GM15510 (cell line): ENCODE results near the gene RAB1A.

Experiments
- POLR2A ChIP-seq: IDR thresholded peaks from 3 replicates; pipeline ENCODE4 v1.6.1; 2011; ENCODE audit warnings: borderline replicate concordance; ENCODE audit not compliant: insufficient read length; ENCODE audit errors: extremely low read depth

The RAB1A gene

DNA sequence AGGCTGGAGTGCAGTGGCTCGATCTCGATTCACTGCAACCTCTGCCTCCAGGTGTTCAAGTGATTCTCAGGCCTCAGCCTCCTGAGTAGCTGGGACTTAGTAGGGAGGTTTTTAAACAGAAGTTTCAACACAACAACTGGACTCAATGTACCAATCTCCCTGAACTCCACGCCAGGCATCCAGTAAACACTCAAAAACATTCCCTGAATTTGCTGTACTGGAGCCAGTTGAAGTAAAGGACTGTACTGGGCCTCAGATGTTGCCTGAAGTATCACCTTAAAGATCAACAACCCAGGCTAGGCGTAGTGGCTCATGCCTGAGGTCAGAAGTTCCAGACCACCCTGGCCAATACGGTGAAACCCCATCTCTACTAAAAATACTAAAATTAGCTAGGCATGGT, 22.4 kb downstream of the RAB1A start:
- TF ChIP-seq POLR2A, result no peak

DNA sequence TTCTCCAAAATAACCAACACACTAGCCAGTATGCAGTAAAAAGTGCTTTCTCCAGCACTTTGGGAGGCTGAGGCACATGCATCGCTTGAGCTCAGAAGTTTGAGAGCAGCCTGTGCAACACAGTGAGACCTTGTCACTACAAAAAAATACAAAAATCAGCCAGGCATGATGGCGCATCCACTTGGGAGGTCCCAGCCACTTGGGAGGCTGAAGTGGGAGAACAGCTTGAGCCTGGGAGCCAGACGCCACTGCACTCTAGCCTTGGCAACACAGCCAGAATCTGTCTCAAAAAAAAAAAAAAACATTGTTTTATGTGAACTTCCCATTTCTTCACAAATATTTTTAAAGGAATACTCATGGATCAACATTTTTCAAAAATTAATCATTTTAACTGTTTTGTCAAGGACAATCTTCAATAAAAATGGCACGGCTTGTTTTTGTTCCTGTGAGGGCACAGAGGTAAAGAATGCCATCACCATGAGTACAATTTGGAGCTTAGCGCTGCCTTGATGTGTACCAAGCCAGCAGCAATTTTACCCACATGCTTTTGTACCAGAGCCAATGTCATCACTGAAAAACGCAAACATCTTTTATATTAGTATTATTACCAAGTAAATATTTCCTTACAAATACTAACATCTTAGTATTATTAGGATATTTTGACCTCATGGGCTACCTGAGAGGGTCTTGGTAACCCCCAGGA, 26.7 kb downstream of the RAB1A start:
- no peak for TF ChIP-seq POLR2A

DNA sequence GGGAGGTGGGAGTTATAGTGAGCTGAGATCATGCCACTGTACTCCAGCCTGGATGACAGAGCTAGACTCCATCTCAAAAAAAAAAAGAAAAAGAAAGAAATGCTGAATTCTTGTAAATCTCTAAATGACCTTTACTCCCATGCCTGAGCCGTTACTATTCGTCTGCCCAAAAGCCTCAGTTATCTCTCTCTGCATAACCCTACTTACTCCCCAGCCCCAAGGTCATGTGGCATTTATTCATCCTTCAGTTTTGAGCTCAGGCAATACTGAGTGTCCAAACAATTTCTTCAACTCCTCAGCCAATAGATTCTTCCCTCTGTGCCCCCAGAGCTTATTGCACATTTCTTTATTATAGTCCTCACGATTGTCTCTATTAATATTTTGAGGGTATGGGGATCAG, 28.8 kb downstream of the RAB1A start:
- no peak for TF ChIP-seq POLR2A

DNA sequence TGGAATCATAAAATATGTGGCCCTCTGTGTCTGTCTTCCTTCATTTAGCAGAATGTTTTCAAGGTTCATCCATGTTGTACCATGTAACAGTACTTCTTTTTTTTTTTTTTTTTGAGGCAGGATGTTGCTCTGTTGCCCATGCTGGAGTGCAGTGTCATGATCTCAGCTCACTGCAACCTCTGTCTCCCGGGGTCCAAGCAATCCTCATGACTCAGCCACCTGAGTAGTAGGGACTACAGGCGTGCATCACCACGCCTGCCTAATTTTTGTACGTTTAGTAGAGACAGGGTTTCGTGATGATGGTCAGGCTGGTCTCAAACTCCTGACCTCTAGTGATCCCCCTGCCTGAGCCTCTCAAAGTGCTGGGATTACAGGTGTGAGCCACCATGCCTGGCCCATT, 31.2 kb downstream of the RAB1A start:
- no peak for TF ChIP-seq POLR2A

DNA sequence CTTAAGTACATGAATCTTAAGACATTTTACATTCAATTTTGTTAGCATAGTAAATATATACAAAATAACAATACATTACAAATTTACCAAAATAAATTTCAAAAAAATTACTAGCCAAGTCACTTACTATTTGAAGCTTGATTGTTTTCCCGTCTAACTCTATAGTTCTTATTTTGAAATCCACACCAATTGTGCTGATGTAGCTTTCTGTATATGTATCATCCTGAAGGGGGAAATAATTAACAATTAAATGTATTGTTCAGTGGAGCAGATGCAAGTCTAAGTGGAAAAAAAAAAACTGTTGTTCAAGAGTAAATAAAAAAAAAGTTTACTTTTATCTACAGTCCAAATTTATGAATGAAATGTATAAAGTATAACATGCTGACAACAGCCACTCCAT, 32.1 kb downstream of the RAB1A start:
- no peak for TF ChIP-seq POLR2A

DNA sequence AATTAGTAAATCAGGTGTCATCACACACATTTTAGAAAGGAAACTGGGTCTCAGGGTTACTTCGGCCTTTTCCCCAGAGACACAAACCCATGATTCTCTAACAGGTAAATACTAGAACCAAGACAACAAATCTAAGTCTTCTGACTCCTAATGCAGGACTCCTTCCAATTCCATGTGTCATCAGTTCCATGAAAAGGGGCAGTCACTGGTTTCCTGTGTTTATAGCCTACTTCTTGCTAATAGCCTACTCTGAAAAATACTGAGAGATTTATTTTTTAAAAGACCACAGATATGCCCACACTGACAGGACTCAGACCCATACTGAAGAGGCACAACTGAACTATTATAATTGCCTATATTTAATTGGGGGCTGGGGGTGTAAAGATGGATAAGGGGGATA, 33.0 kb downstream of the RAB1A start:
- no peak for TF ChIP-seq POLR2A

DNA sequence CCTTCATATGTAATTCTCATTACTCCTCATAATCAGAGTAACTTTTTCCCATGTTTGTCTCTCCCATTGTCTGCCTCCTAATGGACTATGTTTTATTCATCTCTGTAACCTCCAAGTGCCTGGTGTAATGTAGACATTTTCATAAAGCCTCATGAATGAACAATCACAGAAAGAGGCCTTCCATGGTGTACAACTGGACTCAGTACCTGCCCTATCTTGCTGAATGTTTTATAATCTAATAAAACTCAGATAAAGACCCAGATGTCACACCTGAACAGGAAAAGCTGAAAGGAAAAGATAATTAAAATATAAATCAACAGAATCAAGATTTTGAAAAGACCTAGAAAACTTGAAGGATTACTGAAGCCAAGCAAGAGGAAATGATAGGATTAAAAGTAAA, 36.7 kb downstream of the RAB1A start:
- no peak for TF ChIP-seq POLR2A

DNA sequence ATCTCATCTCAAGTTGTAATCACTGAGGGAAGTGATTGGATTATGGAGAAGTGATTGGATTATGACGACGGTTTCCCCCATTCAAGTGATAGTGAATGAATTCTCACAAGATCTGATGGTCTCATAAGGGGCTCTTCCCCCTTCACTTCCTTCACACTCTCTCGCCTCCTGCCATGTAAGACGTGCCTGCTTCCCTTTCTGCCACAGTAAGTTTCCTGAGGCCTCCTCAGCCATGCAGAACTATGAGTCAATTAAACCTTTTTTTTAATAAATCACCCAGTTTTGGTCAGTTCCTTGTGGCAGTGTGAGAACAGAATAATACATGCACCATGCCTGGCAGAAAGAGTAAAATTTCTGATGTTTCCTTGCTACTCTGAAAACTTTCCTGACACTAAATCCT, 37.1 kb downstream of the RAB1A start:
- no peak for TF ChIP-seq POLR2A

DNA sequence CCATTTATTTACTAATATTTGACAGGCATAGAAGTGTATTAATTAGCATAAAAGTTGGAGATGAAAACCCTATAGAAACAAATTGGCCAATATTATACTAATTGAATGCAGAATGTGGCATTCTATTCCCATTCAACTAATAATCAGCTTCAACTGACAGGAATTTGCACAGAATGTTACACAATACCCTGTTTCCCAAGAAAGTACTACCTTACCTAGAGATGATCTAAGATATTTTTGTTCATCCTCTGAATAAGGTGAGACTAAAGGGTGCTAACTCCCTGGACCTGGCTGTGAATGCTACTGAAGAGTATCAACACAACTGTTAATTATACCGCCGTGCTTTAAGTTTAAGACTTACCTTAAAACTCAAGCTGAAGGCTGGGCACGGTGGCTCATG, 44.8 kb downstream of the RAB1A start:
- no peak for TF ChIP-seq POLR2A

DNA sequence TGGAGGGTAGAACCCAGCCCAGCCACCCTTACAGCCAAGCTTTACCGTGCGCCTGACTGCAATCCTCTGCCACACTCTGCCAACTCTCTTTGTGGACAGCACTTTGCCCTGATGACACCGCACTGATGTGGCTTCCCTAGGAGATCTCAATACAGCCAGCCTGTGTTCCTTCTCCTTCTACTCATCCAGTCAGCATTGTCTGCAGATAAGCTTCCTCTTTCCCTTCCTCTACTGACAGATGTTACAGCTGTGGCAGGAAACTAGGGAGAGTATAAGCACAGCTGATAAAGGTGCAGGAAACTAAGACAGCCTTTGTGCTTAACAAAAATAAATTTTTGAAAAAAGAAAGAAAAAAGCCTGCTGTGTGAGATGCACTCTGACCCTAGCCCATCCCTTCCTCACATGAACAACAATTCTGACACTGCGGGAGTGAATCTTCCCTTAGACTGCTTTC, 48.6 kb downstream of the RAB1A start:
- TF ChIP-seq POLR2A, result no peak

DNA sequence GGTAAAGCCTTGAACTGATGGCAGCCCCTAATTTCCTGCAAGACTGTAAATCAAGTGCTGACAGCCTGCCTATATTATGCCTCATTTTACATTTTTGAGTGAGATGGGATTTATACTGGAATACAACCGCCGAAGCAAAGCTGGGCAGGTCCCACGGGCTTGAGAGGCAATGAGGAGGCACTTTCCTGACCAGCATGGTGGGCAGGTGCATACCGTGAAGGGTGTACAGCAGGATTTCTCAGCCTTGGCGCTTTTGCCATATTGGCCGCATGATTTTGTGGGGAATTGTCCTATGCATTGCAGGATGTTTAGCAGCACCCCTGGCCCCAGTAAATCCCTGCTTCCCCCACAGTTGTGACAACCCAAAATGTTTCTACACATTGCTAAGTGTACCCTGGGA, 50.9 kb downstream of the RAB1A start:
- TF ChIP-seq POLR2A, result no peak

DNA sequence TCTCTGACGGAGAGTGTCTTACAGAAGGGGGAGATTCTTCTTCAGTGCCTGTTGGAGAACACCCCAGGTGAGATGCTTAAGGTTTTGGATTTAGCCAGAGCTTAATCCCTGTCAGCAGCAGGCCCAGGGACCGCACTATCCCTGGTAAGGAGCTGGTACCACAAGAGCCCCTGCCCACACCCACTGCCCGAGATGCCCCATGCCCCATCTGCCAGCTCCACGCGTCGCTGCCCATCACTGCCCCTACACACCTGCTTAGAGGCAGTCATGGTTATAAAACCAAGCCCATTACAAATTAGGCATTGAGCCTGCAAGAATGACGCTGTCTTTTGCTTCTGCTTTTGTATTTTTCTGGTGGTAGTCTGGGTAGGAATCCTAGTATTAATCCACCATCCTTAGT, 52.0 kb downstream of the RAB1A start:
- no peak for TF ChIP-seq POLR2A

DNA sequence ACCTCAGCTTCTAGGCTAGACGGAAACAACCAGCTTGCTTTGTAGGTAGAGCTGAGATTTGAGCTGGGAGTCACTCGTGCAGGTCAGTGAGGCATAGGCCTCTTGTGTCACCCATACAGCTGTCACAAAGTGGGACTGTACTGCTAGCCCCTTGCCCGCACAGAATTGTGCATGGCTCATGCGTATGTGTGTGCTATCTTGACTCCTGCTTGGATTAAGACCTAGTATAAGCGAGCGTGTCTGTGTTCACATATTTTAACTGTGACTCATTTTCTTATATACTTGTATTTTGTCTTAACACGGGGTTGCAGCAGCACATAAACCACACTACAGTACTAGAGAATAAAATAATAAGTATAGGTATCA, 53.6 kb downstream of the RAB1A start:
- TF ChIP-seq POLR2A, result no peak

DNA sequence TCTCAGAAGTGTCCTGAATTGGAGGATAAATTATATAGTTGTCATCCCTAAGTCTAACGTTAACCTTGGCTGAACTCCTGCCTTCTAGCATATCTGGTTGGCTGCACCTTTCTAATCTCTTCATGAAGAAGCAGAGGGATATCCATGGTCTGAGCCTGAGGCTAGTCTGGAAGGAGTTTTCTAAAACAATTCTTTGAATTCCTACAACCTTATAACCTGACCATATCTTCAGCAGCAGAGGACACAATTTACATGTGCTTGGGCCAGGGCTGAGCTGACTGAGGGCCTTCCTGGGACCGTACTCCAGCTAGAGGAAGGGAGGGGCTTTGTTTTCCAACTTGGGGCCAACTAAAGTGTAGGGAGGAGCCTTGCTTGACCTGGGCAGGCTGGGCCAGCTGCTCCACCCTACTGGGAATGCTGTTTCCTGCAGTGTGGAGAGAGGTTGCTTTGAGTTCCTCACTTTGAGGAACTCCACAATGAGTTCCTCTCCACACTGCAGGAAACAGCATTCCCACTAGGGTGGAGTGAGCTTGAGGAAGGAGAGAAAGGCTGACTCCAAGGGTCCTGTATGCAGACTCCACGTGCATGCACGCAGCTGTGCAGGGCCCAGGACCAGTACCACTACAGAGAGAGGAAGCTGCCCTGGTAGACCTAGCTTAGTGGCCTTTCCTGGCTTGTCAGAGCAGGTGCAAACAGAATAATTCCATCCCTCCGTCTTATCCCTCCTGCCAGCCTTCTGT, 54.1 kb downstream of the RAB1A start:
- TF ChIP-seq POLR2A, result no peak

DNA sequence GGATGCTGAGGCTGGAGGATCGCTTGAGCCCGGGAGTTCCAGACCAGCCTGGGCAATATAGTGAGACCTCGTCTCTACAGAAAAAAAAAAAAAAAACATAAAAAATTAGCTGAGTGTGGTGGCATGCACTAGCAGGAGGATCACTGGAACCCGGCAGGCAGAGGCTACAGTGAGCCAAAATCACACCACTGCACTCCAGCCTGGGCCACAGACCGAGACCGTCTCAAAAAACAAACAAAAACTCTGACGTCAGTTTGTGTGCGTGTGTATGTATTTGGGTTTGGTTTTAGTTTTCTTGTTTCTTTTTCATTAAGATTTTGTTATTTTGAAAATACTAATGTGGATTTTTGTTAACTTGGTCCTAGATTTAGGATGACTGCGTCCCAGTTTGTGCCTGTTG, 54.7 kb downstream of the RAB1A start:
- no peak for TF ChIP-seq POLR2A

DNA sequence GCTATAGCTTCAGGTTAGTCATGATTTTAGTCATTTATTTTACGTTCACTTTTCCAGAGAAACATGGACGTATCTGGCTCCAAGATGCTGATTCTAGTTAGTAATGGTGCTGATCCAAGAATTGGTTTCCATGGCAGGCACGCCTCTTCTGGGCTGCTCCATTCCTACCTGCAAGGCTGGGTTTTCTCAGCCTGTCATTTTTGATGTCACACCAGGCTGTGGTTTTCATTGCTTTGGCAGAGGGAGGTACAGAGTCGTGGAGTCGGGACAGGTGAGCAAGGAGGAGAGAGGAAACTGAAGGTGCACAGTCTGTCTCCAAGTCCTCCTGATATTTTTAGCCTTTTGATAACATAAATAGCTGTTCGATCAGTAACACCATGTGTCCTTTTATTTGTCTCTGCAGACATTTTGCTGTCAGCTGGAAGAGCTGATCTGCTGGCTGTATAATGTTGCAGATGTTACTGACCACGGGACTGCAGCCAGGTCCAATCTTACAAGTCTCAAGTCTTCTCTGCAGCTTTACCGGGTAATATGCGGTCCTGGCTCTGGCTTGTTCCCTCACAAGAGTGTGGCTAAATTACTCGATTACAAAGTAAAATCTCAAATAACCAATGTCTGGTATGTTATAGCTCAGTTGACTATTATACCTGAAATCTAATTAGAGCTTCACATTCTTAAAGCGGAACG, 55.9 kb downstream of the RAB1A start:
- TF ChIP-seq POLR2A, result no peak
